Activated CD4-positive, alpha-beta T cell treated with anti-CD3 and anti-CD28 coated beads, Interleukin-2, Interleukin-6, amounts not matched to agents 100 ng/mL and 50 ng/mL, durations not matched to agents 16 hours and 8 hours (primary cell): ENCODE measurements around the gene MAN2A2.
"Not testable (repeated sequence)": the region's sequence is repeated elsewhere in the genome, so short reads cannot be mapped to it uniquely, and the experiment has no call there.

Source experiments
- DNase-seq: peaks from one replicate; pipeline ENCODE4 v3.0.0-alpha.2; 2020

The MAN2A2 gene

DNA sequence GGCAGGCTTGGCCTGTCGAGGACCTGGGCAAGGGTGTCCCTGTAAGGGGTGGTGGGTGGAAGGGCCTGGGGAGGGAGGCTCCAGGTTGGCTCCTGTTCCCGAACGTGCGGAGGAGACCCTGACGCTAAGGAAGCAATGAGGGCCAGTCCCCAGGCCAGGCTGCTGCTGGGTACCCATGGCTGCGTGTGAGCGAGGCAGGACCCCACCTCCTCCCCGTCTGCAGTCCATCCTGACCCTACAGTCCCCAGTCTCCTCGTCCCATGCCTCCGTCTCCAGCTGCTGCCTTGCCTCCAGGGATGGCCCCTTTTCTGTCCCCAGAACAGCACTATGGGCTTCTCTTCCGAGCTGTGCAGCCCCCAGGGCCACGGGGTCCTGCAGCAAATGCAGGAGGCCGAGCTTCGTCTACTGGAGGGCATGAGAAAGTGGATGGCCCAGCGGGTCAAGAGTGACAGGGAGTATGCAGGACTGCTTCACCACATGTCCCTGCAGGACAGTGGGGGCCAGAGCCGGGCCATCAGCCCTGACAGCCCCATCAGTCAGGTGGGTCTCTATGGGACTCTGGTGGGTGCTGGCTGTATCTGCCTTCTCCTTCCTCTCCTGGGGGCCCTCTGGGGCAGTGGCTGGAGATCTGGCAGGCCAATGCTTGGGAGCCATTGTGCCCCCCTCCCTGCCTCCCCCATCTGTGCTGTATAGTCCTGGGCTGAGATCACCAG, 18.2 kb upstream of the MAN2A2 start:
- no peak for DNase-seq

DNA sequence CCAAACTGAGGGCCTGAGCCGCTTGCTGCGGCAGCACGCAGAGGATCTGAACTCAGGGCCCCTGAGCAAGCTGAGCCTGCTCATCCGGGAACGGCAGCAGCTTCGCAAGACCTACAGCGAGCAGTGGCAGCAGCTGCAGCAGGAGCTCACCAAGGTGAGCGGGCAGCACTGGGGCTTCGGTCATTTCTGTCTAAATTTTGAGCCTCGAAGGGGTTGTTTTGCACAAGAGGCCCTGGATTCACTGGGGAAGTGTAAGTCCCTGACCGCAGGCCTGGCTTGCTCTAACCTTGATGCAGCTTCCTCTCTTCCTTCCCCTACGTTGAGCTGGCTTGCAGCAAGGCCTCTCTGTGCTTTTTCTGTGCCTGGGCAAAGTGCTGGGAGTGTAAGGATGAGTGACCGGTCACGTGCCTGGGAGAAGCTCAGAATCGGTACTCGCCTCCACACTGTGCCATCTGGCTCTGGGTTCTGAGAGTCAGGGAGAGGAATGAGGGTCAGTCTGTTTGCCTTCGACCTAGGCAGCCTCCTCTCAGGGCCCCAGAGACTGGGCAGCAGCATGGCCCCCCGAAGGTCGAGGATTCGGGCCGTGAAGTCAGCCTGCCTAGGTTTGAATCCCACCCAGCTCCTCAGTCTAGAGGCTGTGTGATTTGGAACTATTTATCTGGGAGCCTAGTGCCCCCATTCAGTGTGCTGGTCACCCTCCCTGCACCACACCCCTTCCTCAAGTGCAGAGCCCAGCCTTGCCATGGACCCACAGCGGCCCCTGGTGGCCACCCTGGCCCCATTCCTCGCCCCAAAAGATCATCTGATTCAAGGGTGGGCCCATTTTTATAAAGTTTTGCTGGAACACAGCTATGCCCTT, 17.4 kb upstream of the MAN2A2 start:
- DNase-seq: peak; percentile 88

DNA sequence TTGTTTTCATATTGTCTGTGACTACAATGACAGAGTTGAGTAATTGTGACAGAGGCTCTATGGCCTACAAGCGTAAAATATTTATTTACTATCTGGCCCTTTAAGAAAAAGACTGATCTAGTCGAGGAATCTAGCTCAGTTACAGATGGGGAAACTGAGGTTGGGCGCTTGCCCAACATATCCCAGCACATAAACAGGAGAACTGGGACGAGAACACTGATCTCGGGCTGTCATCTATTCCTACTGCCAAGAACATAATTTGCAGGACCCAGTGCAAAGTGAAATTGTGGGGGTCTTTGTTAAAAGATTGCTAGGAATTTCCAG, 16.8 kb upstream of the MAN2A2 start:
- DNase-seq: no peak

DNA sequence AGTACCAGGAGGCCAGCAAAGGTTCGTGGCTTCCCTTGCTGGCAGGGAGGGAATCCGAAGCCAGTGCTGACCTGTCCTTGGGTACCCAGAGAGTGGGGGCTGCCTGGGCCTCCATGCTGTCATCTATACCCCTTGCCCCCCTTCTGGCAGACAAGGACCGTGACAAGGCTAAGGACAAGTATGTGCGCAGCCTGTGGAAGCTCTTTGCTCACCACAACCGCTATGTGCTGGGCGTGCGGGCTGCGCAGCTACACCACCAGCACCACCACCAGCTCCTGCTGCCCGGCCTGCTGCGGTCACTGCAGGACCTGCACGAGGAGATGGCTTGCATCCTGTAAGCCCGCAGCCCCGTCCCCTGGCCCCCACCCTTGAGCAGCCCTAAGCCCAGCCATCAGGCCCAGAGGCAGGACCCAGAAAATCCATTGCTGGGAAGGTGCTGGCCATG, 16.0 kb upstream of the MAN2A2 start:
- DNase-seq: no peak

DNA sequence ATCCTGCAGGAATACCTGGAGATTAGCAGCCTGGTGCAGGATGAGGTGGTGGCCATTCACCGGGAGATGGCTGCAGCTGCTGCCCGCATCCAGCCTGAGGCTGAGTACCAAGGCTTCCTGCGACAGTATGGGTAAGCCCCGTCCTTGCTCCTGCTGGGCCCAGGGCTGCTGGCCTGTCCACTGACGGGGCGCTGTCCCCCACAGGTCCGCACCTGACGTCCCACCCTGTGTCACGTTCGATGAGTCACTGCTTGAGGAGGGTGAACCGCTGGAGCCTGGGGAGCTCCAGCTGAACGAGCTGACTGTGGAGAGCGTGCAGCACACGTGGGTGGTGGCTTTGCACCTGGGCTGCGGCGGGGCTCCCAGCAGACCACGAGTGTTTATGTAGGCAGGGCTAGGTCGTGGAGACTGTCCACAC, 13.8 kb upstream of the MAN2A2 start:
- no peak for DNase-seq

DNA sequence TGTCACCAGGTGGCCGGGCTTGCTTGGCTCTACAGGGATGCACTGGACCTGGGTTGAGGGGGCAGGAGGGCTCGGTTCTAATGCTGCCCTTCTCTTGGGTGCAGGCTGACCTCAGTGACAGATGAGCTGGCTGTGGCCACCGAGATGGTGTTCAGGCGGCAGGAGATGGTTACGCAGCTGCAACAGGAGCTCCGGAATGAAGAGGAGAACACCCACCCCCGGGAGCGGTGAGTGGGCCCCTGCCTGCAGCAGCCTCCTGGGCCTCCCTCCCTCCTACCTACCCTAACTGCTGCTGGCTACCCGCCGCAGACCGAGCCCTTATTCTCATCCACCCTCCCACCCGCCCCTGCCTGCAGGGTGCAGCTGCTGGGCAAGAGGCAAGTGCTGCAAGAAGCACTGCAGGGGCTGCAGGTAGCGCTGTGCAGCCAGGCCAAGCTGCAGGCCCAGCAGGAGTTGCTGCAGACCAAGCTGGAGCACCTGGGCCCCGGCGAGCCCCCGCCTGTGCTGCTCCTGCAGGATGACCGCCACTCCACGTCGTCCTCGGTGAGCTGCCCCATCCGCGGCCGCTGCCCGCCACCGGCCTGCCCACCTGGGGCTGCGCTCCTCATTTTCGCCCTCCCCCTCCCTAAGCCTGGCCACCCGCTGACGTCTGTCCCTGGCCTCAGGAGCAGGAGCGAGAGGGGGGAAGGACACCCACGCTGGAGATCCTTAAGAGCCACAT, 13.2 kb upstream of the MAN2A2 start:
- DNase-seq: no peak

DNA sequence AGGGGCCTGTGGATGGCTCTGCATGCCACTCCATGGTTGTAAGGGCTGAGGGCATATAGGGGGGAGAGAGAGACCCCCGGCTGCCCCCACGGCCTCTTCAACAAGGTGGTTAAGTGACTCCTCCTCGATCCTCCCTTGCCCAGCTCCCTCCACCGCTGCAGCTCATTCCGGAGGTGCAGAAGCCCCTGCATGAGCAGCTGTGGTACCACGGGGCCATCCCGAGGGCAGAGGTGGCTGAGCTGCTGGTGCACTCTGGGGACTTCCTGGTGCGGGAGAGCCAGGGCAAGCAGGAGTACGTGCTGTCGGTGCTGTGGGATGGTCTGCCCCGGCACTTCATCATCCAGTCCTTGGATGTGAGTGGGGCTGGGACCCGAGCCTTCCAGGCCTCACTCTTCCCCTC, 12.3 kb upstream of the MAN2A2 start:
- DNase-seq: no peak

DNA sequence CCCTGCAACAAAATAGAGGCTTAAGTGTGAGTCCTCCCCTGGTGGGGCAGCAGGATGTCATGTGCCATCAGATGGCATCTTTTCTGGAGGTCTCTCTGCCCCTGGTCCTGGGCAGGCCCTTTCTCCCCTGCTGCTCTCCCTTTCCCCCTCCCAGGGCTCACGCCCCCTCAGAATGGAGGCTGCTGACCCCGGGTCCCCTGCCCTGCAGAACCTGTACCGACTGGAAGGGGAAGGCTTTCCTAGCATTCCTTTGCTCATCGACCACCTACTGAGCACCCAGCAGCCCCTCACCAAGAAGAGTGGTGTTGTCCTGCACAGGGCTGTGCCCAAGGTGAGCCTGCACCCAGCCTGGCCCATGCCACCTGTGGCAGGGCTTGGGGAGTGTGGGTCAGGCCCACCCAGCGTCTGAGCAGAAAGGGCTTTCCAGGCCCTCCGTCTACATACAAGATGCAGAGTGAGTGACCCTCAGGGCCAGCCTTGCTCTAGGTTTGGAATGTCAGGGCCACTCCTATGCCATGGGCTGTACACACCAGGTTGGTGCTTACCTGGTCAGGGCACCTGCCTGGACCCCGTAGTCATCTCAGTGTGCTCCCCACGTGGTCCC, 11.7 kb upstream of the MAN2A2 start:
- no peak for DNase-seq

DNA sequence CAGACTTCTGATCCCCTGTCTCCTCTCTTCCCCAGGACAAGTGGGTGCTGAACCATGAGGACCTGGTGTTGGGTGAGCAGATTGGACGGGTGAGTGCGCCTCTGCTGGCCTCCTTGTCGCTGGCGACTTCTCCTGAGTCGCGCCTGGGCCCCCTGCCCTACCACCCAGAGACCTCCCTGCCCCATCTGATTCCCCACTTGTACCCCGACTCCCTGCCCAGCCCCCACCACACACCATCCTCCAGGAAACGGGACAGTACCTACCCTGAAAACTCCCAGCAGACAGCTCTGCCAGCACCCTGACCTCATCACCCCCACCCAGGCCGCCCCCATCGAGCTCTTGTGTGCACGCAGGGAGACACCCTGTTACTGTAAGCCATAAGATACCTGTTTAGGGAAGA, 11.1 kb upstream of the MAN2A2 start:
- DNase-seq: no peak

DNA sequence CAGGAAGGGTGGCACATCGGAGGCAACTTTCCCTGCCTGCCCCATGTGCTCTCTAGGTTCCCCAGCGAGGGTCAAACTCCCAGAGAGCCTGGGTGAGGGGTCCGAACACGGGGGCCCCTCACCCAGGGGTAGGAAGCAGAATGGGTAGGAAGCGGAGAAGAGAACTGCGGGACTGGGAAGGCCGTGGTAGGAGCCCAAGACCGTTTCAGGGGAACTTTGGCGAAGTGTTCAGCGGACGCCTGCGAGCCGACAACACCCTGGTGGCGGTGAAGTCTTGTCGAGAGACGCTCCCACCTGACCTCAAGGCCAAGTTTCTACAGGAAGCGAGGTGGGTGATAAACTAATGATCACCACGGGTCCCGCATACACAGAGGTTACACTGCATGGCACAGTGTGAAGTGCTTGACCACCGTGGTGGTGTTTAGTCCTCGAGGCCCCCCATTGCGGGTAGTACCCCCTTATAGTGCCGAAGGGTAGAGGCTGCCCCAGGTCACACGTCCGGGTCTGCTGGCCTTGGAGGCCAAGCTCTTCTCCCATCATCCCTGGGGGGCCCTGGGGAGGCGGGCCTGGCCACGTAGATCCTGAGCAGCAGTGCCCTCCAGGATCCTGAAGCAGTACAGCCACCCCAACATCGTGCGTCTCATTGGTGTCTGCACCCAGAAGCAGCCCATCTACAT, 10.5 kb upstream of the MAN2A2 start:
- no peak for DNase-seq

DNA sequence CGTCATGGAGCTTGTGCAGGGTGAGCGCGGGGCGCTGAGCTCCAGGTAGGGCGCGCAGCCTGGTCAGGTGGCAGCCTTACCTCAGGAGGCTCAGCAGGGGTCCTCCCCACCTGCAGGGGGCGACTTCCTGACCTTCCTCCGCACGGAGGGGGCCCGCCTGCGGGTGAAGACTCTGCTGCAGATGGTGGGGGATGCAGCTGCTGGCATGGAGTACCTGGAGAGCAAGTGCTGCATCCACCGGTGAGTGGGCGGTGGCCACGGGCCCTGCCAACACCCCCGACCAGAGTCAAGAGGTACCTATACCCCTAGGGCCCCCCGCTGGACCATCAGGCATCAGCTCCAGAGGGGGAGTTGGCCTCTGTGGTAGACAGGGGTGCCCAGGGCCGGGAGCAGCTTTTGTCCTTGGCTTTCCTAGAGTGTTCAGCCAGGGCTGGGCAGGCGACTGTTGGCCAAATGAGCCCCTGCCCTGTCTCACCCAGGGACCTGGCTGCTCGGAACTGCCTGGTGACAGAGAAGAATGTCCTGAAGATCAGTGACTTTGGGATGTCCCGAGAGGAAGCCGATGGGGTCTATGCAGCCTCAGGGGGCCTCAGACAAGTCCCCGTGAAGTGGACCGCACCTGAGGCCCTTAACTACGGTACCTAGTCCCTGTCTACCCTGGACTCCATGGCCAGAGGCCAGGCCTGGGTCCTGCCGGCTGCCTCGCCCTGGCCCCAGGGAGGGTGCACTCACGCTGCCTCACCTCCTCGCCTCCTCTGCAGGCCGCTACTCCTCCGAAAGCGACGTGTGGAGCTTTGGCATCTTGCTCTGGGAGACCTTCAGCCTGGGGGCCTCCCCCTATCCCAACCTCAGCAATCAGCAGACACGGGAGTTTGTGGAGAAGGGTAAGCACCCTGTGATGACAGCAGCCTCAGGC, 9.7 kb upstream of the MAN2A2 start:
- DNase-seq: no peak

DNA sequence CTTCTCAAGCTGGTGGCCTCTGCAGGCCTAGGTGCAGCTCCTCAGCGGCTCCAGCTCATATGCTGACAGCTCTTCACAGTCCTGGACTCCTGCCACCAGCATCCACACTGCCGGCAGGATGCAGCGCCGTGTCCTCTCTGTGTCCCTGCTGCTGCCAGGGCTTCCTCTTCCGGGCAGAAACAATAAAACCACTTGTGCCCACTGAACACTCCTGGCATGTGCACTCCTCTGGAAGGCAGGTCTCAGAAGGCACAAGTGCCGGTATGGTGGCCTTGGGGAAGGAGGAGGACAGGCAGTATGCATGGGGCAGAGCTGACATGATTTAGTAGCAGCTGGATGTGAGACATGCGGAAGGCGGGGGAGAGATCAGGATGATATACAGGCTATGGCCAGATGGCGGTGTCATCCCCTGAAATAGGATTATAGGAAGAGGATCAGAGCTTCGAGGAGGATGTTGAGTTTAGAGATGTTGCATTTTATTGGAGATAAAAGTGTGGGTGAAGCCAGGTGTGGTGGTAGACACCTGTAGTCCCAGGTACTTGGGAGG, 7.5 kb upstream of the MAN2A2 start:
- no peak for DNase-seq

DNA sequence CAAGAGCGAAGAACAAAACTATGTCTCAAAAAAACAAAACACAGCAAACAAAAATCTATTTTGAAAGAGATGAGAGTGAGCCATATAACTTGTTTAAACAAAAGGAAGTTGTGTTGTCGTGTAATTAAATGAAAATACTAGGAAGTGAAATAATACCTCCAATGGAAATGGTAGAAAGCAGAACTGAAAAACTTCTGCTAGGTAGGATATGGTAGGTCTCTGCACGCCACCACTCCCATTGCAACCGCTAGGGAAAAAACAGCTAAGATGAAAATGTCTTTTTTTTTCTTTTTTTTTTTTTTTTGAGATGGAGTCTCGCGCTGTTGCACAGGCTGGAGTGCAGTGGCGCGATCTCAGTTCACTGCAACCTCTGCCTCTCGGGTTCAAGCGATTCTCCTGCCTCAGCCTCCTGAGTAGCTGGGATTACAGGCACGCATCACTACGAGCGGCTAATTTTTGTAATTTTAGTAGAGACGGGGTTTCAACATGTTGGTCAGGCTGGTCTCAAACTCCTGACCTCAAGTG, 5.9 kb upstream of the MAN2A2 start:
- not testable (repeated sequence) for DNase-seq

DNA sequence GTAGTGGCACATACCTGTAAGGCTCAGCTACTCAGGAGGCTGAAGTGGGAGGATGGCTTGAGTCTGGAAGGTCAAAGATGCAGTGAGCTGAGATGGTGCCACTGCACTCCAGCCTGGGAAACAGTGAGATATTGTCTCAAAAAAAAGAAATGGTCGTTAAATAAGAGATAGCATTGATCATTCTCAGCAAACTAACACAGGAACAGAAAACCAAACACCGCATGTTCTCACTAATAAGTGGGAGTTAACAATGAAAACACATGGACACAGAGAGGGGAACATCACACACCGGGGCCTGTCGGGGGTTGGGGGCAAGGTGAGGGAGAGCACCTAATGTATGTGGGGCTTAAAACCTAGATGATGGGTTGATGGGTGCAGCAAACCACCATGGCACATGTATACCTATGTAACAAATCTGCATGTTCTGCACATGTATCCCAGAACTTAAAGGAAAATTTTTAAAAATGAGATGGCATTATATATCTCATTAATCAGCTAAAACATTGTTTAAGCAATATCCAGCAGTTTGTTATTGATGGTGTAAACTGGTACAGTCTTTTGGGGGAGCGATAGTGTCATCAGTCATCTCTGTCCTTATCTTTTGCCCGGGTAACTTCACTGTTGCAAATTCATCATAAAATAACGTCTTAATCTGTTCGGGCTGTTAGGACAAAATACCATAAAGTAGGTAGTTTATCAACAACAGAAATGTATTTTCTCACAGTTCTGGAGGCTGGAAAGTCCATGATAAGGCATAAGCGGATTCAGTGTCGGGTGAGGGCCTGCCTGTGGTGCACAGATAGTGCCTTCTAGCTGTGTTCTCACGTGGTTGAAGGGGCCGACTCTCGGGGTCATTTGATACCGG, 1.7 kb upstream of the MAN2A2 start:
- no peak for DNase-seq

DNA sequence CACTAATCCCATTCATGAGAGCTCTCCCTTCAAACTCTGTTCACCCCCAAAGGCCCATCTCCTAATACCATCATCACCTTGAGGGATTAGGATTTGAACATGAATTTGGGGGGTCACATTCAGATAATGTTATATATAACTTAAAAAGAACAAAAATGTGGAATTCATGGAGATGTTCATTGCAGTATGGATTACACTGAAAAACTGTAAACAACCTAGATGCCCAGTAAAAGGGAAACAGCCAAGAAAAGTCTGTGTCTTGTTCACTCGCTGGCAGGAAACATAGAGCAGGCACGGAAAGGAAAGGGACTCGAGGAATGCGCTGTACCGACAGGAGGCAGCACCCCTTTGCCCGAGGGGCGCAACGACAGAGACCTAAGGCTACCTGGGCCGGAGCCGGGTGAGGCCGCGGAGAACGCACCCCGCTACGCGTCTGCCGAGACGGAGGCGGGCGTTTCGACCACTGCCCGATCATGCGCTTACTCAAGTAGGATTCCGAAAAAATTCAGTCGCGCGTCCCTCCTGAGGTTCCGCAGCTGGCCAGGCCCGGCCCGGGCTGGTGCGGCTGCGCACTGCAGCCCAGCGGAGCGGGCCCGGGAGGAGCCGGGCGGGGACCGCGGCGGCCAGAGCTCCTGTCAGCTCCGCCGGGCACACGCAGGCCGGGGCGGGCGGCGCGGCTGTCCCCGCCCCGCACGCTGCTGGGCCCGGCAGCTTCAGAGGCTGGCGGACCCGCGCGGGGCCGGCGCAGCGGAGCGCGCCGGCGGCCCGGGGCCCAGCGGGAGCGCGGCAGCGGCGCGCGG, 862 bp upstream of the MAN2A2 start:
- peak; percentile 81 for DNase-seq

DNA sequence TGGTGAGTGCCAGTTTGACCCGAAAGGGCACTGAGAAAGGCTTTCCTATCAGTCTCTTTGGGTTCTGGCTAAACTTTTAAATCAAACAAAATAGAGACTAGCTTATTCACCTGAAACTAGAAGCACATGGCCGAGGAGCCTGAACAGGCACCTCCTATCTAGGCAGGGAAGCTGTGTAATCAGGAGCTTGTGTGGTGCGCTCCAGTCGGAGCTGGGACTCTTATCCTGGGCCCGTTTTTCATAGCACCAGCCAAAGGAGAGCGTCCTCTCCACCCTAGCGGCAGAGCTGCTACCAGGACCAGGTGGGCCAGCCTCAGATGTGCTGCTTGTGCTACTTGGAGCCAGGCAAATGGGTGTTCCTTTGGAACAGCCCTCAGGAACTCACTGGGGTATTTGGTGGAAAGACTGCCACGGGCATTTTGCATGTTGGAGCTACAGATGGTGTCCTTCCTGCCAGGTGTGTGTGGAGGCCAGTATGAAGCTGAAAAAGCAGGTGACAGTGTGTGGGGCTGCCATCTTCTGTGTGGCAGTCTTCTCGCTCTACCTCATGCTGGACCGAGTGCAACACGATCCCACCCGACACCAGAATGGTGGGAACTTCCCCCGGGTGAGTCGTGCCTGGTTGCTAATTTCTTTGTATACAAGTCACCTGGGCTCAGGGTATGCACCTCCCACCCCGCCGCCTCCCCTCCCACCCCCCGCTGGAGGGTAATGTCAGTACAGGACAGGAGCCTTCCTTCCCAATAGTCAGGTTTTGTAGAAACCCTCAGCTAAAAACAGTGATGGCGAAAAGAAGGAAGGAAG, 833 bp downstream of the MAN2A2 start:
- no peak for DNase-seq

DNA sequence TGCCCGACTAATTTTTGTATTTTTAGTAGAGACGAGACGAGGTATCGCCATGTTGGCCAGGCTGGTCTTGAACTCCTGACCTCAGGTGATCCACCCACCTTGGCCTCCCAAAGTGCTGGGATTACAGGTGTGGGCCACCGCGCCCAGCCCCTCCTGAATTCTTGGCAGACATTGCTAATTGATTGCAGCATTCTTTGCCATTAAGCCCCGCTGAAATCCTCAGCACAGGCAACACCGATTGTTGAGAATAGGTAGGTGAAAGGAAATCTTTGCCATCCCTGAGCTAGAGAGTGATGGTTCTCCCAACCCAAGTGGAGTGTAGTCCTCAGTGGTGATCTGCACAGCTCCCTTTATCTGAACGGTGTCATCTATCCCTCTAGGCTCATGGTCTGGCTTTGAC, 1.6 kb downstream of the MAN2A2 start:
- no peak for DNase-seq
